ENCODE results near the gene GALNT7. TPM values are rescaled to one million over a fixed set of nuclear protein-coding genes. Genes with fewer than 3 reads are reported as not detected.
A peak's percentile ranks its signal among the peaks of the same experiment; 100 is the strongest.

Gene GALNT7
- total RNA-seq, 1 experiment from 2014 or later = 16.8 TPM

DNA sequence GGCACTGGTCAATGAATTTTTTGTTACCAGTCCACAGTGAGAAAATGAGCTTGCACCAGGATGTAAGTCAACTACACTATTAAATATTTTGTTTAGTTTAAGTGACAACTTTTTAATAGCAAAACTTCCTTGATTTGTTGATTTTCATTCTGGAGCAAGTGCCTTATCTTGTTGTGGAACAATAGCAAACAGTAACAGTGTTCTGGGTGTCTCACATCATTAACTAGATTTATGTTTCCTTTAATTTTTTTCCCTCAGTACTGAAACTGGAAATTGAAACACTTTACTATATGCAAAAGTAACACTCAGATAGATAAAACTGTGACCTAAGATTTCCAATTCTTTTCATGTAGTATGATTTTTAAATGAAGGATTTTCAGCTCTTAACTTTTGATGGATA, 80.1 kb downstream of the GALNT7 start:
- no peak overlapping the region for H3K27ac Mint-ChIP-seq (ENCODE audit: unreplicated experiment)
- BruUV-seq (replicated peaks) = no TSS peak
- TF ChIP-seq, protein P1, sequence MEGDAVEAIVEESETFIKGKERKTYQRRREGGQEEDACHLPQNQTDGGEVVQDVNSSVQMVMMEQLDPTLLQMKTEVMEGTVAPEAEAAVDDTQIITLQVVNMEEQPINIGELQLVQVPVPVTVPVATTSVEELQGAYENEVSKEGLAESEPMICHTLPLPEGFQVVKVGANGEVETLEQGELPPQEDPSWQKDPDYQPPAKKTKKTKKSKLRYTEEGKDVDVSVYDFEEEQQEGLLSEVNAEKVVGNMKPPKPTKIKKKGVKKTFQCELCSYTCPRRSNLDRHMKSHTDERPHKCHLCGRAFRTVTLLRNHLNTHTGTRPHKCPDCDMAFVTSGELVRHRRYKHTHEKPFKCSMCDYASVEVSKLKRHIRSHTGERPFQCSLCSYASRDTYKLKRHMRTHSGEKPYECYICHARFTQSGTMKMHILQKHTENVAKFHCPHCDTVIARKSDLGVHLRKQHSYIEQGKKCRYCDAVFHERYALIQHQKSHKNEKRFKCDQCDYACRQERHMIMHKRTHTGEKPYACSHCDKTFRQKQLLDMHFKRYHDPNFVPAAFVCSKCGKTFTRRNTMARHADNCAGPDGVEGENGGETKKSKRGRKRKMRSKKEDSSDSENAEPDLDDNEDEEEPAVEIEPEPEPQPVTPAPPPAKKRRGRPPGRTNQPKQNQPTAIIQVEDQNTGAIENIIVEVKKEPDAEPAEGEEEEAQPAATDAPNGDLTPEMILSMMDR (IDR thresholded peaks at IDR 0.05; ENCODE audit: insufficient read depth in 1 of 2, low read depth in 1 of 2, low read length in 1 of 2, severe bottlenecking in 1 of 2, unreplicated experiment in 1 of 2) = no peak
- Histone ChIP-seq H3K4me1 (no peaks in the 10 kb centered on the region), H3K36me3 (ENCODE audit: control insufficient read depth, insufficient read depth, low read length) (no peaks in the 10 kb centered on the region), H3K9me3 (no peaks in the 10 kb centered on the region), H3K4me3 (ENCODE audit: low read depth, low read length) (no peak overlapping the region), H3K27me3 (replicated peaks; ENCODE audit: control insufficient read depth, insufficient read depth, low read length) (no peaks in the 10 kb centered on the region)
- POLR2A ChIA-PET = no interaction called here
- no peak overlapping the region for H3K4me3 Mint-ChIP-seq (ENCODE audit: unreplicated experiment)
- no peak for DNase-seq
- H3K4me1 Mint-ChIP-seq (ENCODE audit: low read depth, unreplicated experiment) = no peaks in the 10 kb centered on the region
- H3K9me3 Mint-ChIP-seq (ENCODE audit: unreplicated experiment) = no peaks in the 10 kb centered on the region
- no peaks in the 10 kb centered on the region for H3K27me3 Mint-ChIP-seq (ENCODE audit: insufficient read depth, unreplicated experiment)
- intact Hi-C loops (cut with micrococcal nuclease; ENCODE audit: unreplicated experiment) = no loop called here
- CTCF ChIA-PET = no interaction called here
- no peaks in the 10 kb centered on the region for H3K36me3 Mint-ChIP-seq (ENCODE audit: insufficient read depth, unreplicated experiment)

GRCh38 chr4:173252024-173252935, 83.7 kb downstream of the GALNT7 start:
- H3K4me1 ChIP-seq = no peaks in the 10 kb centered on the region
- CTCF ChIA-PET = interaction anchor here (0.5 kb wide), 1 partner anchor 13 kb away, joined by 5 read pairs; no protein-coding TSS in a partner anchor
- Mint-ChIP-seq H3K9me3 (ENCODE audit: unreplicated experiment) (no peaks in the 10 kb centered on the region), H3K36me3 (ENCODE audit: insufficient read depth, unreplicated experiment) (no peaks in the 10 kb centered on the region), H3K4me3 (ENCODE audit: unreplicated experiment) (no peak overlapping the region), H3K4me1 (ENCODE audit: low read depth, unreplicated experiment) (no peaks in the 10 kb centered on the region), H3K27me3 (ENCODE audit: insufficient read depth, unreplicated experiment) (no peaks in the 10 kb centered on the region), H3K27ac (ENCODE audit: unreplicated experiment) (peak overlapping the region; percentile 0)
- POLR2A ChIA-PET = no interaction called here
- DNase-seq = peak; percentile 32 to 46
- TF ChIP-seq, protein P1 (IDR thresholded peaks at IDR 0.05; ENCODE audit: insufficient read depth in 1 of 2, low read depth in 1 of 2, low read length in 1 of 2, severe bottlenecking in 1 of 2, unreplicated experiment in 1 of 2) = no peak
- no peaks in the 10 kb centered on the region for H3K36me3 ChIP-seq (ENCODE audit: control insufficient read depth, insufficient read depth, low read length)
- no TSS peak for BruUV-seq (replicated peaks)
- intact Hi-C loops (cut with micrococcal nuclease; ENCODE audit: unreplicated experiment) = no loop called here
- no peaks in the 10 kb centered on the region for H3K9me3 ChIP-seq
- H3K27me3 ChIP-seq (replicated peaks; ENCODE audit: control insufficient read depth, insufficient read depth, low read length) = no peaks in the 10 kb centered on the region
- no peak overlapping the region for H3K4me3 ChIP-seq (ENCODE audit: low read depth, low read length)

- intact Hi-C loops (cut with micrococcal nuclease; ENCODE audit: unreplicated experiment) = no loop called here
Observed at GRCh38 chr4:173253561-173253960, 85.0 kb downstream of the GALNT7 start.

More at GRCh38 chr4:173253561-173253960, 85.0 kb downstream of the GALNT7 start:
- Histone ChIP-seq H3K27me3 (replicated peaks; ENCODE audit: control insufficient read depth, insufficient read depth, low read length) (no peaks in the 10 kb centered on the region), H3K4me3 (ENCODE audit: low read depth, low read length) (no peak overlapping the region), H3K4me1 (no peaks in the 10 kb centered on the region), H3K9me3 (no peaks in the 10 kb centered on the region), H3K36me3 (ENCODE audit: control insufficient read depth, insufficient read depth, low read length) (no peaks in the 10 kb centered on the region)
- ChIA-PET CTCF (no interaction called here), POLR2A (no interaction called here)
- BruUV-seq (replicated peaks) = no TSS peak
- TF ChIP-seq, protein P1 (IDR thresholded peaks at IDR 0.05; ENCODE audit: insufficient read depth in 1 of 2, low read depth in 1 of 2, low read length in 1 of 2, severe bottlenecking in 1 of 2, unreplicated experiment in 1 of 2) = no peak
- H3K27me3 Mint-ChIP-seq (ENCODE audit: insufficient read depth, unreplicated experiment) = no peaks in the 10 kb centered on the region
- no peaks in the 10 kb centered on the region for H3K4me1 Mint-ChIP-seq (ENCODE audit: low read depth, unreplicated experiment)
- no peak for DNase-seq
- no peak overlapping the region for H3K4me3 Mint-ChIP-seq (ENCODE audit: unreplicated experiment)
- H3K27ac Mint-ChIP-seq (ENCODE audit: unreplicated experiment) = no peak overlapping the region
- no peaks in the 10 kb centered on the region for H3K9me3 Mint-ChIP-seq (ENCODE audit: unreplicated experiment)
- H3K36me3 Mint-ChIP-seq (ENCODE audit: insufficient read depth, unreplicated experiment) = no peaks in the 10 kb centered on the region

Measured in Caco-2 (cell line).